ENCODE data around the gene STK11. TPM values are rescaled to one million over a fixed set of nuclear protein-coding genes. Genes with fewer than 3 reads are reported as not detected.

The STK11 gene
- total and polyA plus RNA-seq, 2 experiments from 2014 or later = 19.4 to 96.5 TPM

DNA sequence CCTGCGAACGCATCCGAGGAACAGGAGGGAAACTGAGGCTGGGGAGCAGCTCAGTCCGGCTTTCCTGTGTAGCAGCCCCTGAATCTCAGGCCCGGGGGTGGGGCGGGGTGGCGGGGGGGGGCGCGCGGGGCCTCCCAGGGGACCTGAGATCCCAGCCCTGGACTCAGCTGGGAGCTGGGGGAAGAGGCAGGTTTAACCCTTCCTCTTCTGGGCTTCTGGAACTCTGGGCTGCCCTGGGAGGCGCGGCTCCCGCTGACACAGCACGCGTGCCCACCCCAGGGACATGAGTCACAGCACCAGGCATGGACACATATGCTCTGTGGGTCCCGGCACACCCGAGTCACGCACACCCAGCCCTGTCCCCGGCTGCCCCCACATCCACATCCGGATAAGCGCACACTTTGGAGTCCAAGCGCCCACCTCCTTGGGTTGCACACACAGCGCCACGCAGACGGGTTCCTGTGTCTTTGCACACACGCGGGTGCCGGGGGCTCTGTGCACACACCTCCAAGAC is 60.1 kb downstream of the STK11 start (continued):
- TF ChIP-seq, protein P1, sequence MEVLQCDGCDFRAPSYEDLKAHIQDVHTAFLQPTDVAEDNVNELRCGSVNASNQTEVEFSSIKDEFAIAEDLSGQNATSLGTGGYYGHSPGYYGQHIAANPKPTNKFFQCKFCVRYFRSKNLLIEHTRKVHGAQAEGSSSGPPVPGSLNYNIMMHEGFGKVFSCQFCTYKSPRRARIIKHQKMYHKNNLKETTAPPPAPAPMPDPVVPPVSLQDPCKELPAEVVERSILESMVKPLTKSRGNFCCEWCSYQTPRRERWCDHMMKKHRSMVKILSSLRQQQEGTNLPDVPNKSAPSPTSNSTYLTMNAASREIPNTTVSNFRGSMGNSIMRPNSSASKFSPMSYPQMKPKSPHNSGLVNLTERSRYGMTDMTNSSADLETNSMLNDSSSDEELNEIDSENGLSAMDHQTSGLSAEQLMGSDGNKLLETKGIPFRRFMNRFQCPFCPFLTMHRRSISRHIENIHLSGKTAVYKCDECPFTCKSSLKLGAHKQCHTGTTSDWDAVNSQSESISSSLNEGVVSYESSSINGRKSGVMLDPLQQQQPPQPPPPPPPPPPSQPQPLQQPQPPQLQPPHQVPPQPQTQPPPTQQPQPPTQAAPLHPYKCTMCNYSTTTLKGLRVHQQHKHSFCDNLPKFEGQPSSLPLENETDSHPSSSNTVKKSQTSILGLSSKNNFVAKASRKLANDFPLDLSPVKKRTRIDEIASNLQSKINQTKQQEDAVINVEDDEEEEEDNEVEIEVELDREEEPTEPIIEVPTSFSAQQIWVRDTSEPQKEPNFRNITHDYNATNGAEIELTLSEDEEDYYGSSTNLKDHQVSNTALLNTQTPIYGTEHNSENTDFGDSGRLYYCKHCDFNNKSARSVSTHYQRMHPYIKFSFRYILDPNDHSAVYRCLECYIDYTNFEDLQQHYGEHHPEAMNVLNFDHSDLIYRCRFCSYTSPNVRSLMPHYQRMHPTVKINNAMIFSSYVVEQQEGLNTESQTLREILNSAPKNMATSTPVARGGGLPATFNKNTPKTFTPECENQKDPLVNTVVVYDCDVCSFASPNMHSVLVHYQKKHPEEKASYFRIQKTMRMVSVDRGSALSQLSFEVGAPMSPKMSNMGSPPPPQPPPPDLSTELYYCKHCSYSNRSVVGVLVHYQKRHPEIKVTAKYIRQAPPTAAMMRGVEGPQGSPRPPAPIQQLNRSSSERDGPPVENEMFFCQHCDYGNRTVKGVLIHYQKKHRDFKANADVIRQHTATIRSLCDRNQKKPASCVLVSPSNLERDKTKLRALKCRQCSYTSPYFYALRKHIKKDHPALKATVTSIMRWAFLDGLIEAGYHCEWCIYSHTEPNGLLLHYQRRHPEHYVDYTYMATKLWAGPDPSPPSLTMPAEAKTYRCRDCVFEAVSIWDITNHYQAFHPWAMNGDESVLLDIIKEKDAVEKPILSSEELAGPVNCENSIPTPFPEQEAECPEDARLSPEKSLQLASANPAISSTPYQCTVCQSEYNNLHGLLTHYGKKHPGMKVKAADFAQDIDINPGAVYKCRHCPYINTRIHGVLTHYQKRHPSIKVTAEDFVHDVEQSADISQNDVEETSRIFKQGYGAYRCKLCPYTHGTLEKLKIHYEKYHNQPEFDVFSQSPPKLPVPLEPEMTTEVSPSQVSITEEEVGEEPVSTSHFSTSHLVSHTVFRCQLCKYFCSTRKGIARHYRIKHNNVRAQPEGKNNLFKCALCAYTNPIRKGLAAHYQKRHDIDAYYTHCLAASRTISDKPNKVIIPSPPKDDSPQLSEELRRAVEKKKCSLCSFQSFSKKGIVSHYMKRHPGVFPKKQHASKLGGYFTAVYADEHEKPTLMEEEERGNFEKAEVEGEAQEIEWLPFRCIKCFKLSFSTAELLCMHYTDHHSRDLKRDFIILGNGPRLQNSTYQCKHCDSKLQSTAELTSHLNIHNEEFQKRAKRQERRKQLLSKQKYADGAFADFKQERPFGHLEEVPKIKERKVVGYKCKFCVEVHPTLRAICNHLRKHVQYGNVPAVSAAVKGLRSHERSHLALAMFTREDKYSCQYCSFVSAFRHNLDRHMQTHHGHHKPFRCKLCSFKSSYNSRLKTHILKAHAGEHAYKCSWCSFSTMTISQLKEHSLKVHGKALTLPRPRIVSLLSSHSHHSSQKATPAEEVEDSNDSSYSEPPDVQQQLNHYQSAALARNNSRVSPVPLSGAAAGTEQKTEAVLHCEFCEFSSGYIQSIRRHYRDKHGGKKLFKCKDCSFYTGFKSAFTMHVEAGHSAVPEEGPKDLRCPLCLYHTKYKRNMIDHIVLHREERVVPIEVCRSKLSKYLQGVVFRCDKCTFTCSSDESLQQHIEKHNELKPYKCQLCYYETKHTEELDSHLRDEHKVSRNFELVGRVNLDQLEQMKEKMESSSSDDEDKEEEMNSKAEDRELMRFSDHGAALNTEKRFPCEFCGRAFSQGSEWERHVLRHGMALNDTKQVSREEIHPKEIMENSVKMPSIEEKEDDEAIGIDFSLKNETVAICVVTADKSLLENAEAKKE (CRISPR knock-in tag; IDR thresholded peaks at IDR 0.05) = no peak
- TF ChIP-seq NANOG (IDR thresholded peaks at IDR 0.05; ENCODE audit: borderline replicate concordance) = no peak
- TF ChIP-seq ZNF114 (CRISPR knock-in tag; IDR thresholded peaks at IDR 0.05) = no peak
- TF ChIP-seq, protein P2, sequence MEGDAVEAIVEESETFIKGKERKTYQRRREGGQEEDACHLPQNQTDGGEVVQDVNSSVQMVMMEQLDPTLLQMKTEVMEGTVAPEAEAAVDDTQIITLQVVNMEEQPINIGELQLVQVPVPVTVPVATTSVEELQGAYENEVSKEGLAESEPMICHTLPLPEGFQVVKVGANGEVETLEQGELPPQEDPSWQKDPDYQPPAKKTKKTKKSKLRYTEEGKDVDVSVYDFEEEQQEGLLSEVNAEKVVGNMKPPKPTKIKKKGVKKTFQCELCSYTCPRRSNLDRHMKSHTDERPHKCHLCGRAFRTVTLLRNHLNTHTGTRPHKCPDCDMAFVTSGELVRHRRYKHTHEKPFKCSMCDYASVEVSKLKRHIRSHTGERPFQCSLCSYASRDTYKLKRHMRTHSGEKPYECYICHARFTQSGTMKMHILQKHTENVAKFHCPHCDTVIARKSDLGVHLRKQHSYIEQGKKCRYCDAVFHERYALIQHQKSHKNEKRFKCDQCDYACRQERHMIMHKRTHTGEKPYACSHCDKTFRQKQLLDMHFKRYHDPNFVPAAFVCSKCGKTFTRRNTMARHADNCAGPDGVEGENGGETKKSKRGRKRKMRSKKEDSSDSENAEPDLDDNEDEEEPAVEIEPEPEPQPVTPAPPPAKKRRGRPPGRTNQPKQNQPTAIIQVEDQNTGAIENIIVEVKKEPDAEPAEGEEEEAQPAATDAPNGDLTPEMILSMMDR (conservative IDR thresholded peaks at IDR 0.05; ENCODE audit: low read depth in 2 of 2) = no peak
- no peak for TF ChIP-seq ETS1 (IDR thresholded peaks at IDR 0.05)
- TF ChIP-seq JUNB (IDR thresholded peaks at IDR 0.05; ENCODE audit: unreplicated experiment) = no peak
- TF ChIP-seq EZH2phosphoT487 (IDR thresholded peaks at IDR 0.05; ENCODE audit: unreplicated experiment) = no peak
- TF ChIP-seq POLR2AphosphoS5 (IDR thresholded peaks at IDR 0.05; ENCODE audit: low read depth) = no peak

Measured in GM23338 (cell line).